ENCODE results near the gene CASS4. TPM values are rescaled to one million over a fixed set of nuclear protein-coding genes. Genes with fewer than 3 reads are reported as not detected.

Gene CASS4
- total RNA-seq, 1 donor from 2014 or later: 2.3 TPM

GRCh38 chr20:56417402-56417801, 5.3 kb downstream of the CASS4 start:
- H3K4me3 Mint-ChIP-seq (ENCODE audit: unreplicated experiment): no peak overlapping the region
- peaks cover 2% of the 10 kb centered on the region for H3K27me3 Mint-ChIP-seq (ENCODE audit: low read depth, unreplicated experiment)
- Histone ChIP-seq H3K27ac (ENCODE audit: low read depth, low read length) (peak overlapping the region; percentile 73), H2AFZ (ENCODE audit: low read depth, low read length) (no peak overlapping the region), H3K36me3 (ENCODE audit: insufficient read depth, low read length) (no peaks in the 10 kb centered on the region), H3K27me3 (ENCODE audit: insufficient read depth, low read length) (no peaks in the 10 kb centered on the region), H3K4me3 (ENCODE audit: insufficient read depth, low read depth, low read length) (no peak overlapping the region), H4K20me1 (ENCODE audit: insufficient read depth, low read length) (no peaks in the 10 kb centered on the region), H3K9me3 (ENCODE audit: insufficient read depth, low read depth, low read length) (no peaks in the 10 kb centered on the region), H3K4me2 (ENCODE audit: low read length) (peak overlapping the region; percentile 35), H3K4me1 (ENCODE audit: insufficient read depth, low read length) (peaks cover 49% of the 10 kb centered on the region), H3K79me2 (ENCODE audit: insufficient read depth, low read length) (peaks cover 19% of the 10 kb centered on the region), H3K9ac (ENCODE audit: low read length) (peak overlapping the region; percentile 26)
- H3K27ac Mint-ChIP-seq (ENCODE audit: unreplicated experiment): no peak overlapping the region
- FAIRE-seq: no peak
- TF ChIP-seq EZH2 (IDR thresholded peaks at IDR 0.05; ENCODE audit: insufficient read depth, low read length): no peak
- TF ChIP-seq, protein P1, sequence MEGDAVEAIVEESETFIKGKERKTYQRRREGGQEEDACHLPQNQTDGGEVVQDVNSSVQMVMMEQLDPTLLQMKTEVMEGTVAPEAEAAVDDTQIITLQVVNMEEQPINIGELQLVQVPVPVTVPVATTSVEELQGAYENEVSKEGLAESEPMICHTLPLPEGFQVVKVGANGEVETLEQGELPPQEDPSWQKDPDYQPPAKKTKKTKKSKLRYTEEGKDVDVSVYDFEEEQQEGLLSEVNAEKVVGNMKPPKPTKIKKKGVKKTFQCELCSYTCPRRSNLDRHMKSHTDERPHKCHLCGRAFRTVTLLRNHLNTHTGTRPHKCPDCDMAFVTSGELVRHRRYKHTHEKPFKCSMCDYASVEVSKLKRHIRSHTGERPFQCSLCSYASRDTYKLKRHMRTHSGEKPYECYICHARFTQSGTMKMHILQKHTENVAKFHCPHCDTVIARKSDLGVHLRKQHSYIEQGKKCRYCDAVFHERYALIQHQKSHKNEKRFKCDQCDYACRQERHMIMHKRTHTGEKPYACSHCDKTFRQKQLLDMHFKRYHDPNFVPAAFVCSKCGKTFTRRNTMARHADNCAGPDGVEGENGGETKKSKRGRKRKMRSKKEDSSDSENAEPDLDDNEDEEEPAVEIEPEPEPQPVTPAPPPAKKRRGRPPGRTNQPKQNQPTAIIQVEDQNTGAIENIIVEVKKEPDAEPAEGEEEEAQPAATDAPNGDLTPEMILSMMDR (IDR thresholded peaks at IDR 0.05; ENCODE audit: insufficient read depth, low read depth, low read length): no peak
- H3K9me3 Mint-ChIP-seq (ENCODE audit: unreplicated experiment): no peaks in the 10 kb centered on the region
- no peak for DNase-seq (ENCODE audit: low read depth)
- H3K36me3 Mint-ChIP-seq (ENCODE audit: low read depth, unreplicated experiment): peaks cover 2% of the 10 kb centered on the region
- H3K4me1 Mint-ChIP-seq (ENCODE audit: low read depth, unreplicated experiment): peaks cover 43% of the 10 kb centered on the region

DNA sequence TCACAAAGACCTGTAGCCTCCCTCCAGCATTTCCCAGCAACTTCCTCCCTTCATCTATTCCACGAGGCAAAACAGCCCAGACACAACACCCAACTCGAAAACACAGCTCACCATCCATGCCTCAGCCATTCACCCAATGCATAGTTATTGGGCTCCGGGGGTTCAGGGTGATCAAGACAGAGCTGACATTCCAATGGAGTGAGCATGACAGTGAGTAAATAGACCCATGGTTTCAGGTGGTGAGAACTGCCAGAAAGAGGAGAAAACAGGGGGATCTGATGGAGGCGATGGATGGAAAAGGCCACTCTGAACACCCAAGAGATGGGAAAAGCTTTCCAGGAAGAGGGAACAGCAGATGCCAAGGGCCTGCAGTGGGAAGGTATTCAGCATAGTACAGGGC, 5.9 kb downstream of the CASS4 start:
- H2AFZ ChIP-seq (ENCODE audit: low read depth, low read length): no peak overlapping the region
- H3K4me3 ChIP-seq (ENCODE audit: insufficient read depth, low read depth, low read length): no peak overlapping the region
- Mint-ChIP-seq H3K9me3 (ENCODE audit: unreplicated experiment) (no peaks in the 10 kb centered on the region), H3K4me3 (ENCODE audit: unreplicated experiment) (no peak overlapping the region), H3K4me1 (ENCODE audit: low read depth, unreplicated experiment) (peaks cover 44% of the 10 kb centered on the region), H3K36me3 (ENCODE audit: low read depth, unreplicated experiment) (peaks cover 2% of the 10 kb centered on the region), H3K27me3 (ENCODE audit: low read depth, unreplicated experiment) (peaks cover 2% of the 10 kb centered on the region), H3K27ac (ENCODE audit: unreplicated experiment) (peak overlapping the region; percentile 50)
- H3K36me3 ChIP-seq (ENCODE audit: insufficient read depth, low read length): no peaks in the 10 kb centered on the region
- FAIRE-seq: no peak
- DNase-seq (ENCODE audit: low read depth): peak; percentile 41
- no peaks in the 10 kb centered on the region for H3K9me3 ChIP-seq (ENCODE audit: insufficient read depth, low read depth, low read length)
- no peak for TF ChIP-seq EZH2 (IDR thresholded peaks at IDR 0.05; ENCODE audit: insufficient read depth, low read length)
- TF ChIP-seq, protein P1 (IDR thresholded peaks at IDR 0.05; ENCODE audit: insufficient read depth, low read depth, low read length): no peak
- H4K20me1 ChIP-seq (ENCODE audit: insufficient read depth, low read length): no peaks in the 10 kb centered on the region
- H3K27me3 ChIP-seq (ENCODE audit: insufficient read depth, low read length): no peaks in the 10 kb centered on the region
- peak overlapping the region; percentile 26 for H3K9ac ChIP-seq (ENCODE audit: low read length)
- peak overlapping the region; percentile 73 for H3K27ac ChIP-seq (ENCODE audit: low read depth, low read length)
- peaks cover 54% of the 10 kb centered on the region for H3K4me1 ChIP-seq (ENCODE audit: insufficient read depth, low read length)
- H3K79me2 ChIP-seq (ENCODE audit: insufficient read depth, low read length): peaks cover 15% of the 10 kb centered on the region
- H3K4me2 ChIP-seq (ENCODE audit: low read length): peak overlapping the region; percentile 35

- peak overlapping the region; percentile 73 for H3K27ac ChIP-seq (ENCODE audit: low read depth, low read length)
- Mint-ChIP-seq H3K27ac (ENCODE audit: unreplicated experiment) (peak overlapping the region; percentile 50), H3K9me3 (ENCODE audit: unreplicated experiment) (no peaks in the 10 kb centered on the region), H3K36me3 (ENCODE audit: low read depth, unreplicated experiment) (peaks cover 2% of the 10 kb centered on the region), H3K4me3 (ENCODE audit: unreplicated experiment) (no peak overlapping the region), H3K27me3 (ENCODE audit: low read depth, unreplicated experiment) (peaks cover 2% of the 10 kb centered on the region), H3K4me1 (ENCODE audit: low read depth, unreplicated experiment) (peaks cover 48% of the 10 kb centered on the region)
- no peak overlapping the region for H2AFZ ChIP-seq (ENCODE audit: low read depth, low read length)
- no peaks in the 10 kb centered on the region for H3K27me3 ChIP-seq (ENCODE audit: insufficient read depth, low read length)
- H3K9ac ChIP-seq (ENCODE audit: low read length): peak overlapping the region; percentile 26
- peaks cover 10% of the 10 kb centered on the region for H3K79me2 ChIP-seq (ENCODE audit: insufficient read depth, low read length)
- TF ChIP-seq, protein P1 (IDR thresholded peaks at IDR 0.05; ENCODE audit: insufficient read depth, low read depth, low read length): no peak
- no peak for TF ChIP-seq EZH2 (IDR thresholded peaks at IDR 0.05; ENCODE audit: insufficient read depth, low read length)
- peak overlapping the region; percentile 35 for H3K4me2 ChIP-seq (ENCODE audit: low read length)
- FAIRE-seq (no peak), DNase-seq (ENCODE audit: low read depth) (no peak)
- no peaks in the 10 kb centered on the region for H3K36me3 ChIP-seq (ENCODE audit: insufficient read depth, low read length)
- no peaks in the 10 kb centered on the region for H4K20me1 ChIP-seq (ENCODE audit: insufficient read depth, low read length)
- no peak overlapping the region for H3K4me3 ChIP-seq (ENCODE audit: insufficient read depth, low read depth, low read length)
- no peaks in the 10 kb centered on the region for H3K9me3 ChIP-seq (ENCODE audit: insufficient read depth, low read depth, low read length)
- peaks cover 58% of the 10 kb centered on the region for H3K4me1 ChIP-seq (ENCODE audit: insufficient read depth, low read length)
These were observed 6.4 kb downstream of the CASS4 start for GRCh38 chr20:56418385-56418861.

Data from astrocyte (in vitro differentiated cells and primary cell).